ENCODE measurements around the gene COL16A1. TPM values are rescaled to one million over a fixed set of nuclear protein-coding genes. Genes with fewer than 3 reads are reported as not detected.

The COL16A1 gene
- total RNA-seq, 1 donor from 2014 or later = 0.67 TPM

DNA sequence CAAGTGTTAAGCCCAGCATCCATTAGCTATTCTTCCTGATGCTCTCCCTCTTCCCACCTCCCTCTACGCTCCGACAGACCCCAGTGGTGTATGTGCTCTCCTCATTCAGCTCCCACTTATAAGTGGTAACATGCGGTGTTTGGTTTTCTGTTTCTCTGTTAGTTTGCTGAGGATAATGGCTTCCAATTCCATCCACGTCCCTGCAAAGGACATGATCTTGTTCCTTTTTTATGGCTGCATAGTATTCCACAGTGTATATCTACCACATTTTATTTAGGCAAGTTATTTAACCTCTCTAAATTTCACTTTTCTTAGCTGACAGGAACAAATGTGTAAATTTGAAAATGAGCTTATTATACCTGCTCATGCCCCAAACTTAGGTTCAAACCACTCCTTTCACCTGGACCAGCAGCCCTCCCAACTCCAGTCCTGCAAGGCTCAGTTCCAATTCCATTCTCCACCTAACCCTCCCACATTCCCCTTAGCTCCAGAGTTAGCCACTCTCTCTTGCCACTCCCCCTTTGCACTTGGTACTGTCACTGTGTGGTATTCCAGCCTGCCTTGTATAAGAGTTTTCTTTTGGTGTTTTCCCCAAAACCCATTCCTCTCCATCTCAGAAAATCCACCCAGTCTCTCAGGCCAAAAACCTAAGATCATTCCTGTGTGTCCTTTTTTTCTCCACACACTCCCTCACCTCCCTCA, 57.4 kb downstream of the COL16A1 start:
- no peak overlapping the region for H3K27ac Mint-ChIP-seq

DNA sequence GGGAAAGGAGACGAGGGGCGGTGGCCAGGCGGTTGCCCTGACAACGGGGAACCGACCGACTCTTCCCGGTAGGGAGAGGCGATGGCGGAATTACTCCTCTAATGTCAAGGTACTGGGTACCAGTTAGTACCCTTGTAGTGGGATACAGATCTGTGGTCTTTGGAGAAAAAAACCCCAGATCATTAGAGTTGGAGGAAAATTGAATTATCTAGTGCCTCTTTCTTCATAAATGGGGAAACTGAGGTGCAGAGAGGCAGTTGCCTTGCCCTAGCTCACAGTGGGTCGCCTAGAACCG, 58.6 kb downstream of the COL16A1 start:
- Mint-ChIP-seq H3K4me3 (ENCODE audit: low read depth) (peak overlapping the region; percentile 94), H3K36me3 (ENCODE audit: insufficient read depth) (no peaks in the 10 kb centered on the region), H3K27ac (peak overlapping the region; percentile 100), H3K9me3 (ENCODE audit: low read depth) (no peaks in the 10 kb centered on the region), H3K4me1 (ENCODE audit: low read depth) (peaks cover 18% of the 10 kb centered on the region), H3K27me3 (no peaks in the 10 kb centered on the region)
- TF ChIP-seq, protein P1, sequence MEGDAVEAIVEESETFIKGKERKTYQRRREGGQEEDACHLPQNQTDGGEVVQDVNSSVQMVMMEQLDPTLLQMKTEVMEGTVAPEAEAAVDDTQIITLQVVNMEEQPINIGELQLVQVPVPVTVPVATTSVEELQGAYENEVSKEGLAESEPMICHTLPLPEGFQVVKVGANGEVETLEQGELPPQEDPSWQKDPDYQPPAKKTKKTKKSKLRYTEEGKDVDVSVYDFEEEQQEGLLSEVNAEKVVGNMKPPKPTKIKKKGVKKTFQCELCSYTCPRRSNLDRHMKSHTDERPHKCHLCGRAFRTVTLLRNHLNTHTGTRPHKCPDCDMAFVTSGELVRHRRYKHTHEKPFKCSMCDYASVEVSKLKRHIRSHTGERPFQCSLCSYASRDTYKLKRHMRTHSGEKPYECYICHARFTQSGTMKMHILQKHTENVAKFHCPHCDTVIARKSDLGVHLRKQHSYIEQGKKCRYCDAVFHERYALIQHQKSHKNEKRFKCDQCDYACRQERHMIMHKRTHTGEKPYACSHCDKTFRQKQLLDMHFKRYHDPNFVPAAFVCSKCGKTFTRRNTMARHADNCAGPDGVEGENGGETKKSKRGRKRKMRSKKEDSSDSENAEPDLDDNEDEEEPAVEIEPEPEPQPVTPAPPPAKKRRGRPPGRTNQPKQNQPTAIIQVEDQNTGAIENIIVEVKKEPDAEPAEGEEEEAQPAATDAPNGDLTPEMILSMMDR (IDR thresholded peaks at IDR 0.05; ENCODE audit: unreplicated experiment) = no peak
- DNase-seq (ENCODE audit: low spot score, unreplicated experiment) = no peak

More for the DNA sequence above, 57.4 kb downstream of the COL16A1 start:
- Mint-ChIP-seq H3K4me3 (ENCODE audit: low read depth) (peak overlapping the region; percentile 94), H3K4me1 (ENCODE audit: low read depth) (peaks cover 23% of the 10 kb centered on the region), H3K27me3 (no peaks in the 10 kb centered on the region), H3K36me3 (ENCODE audit: insufficient read depth) (no peaks in the 10 kb centered on the region), H3K9me3 (ENCODE audit: low read depth) (no peaks in the 10 kb centered on the region)
- DNase-seq (ENCODE audit: low spot score, unreplicated experiment) = no peak
- TF ChIP-seq, protein P1 (IDR thresholded peaks at IDR 0.05; ENCODE audit: unreplicated experiment) = no peak

DNA sequence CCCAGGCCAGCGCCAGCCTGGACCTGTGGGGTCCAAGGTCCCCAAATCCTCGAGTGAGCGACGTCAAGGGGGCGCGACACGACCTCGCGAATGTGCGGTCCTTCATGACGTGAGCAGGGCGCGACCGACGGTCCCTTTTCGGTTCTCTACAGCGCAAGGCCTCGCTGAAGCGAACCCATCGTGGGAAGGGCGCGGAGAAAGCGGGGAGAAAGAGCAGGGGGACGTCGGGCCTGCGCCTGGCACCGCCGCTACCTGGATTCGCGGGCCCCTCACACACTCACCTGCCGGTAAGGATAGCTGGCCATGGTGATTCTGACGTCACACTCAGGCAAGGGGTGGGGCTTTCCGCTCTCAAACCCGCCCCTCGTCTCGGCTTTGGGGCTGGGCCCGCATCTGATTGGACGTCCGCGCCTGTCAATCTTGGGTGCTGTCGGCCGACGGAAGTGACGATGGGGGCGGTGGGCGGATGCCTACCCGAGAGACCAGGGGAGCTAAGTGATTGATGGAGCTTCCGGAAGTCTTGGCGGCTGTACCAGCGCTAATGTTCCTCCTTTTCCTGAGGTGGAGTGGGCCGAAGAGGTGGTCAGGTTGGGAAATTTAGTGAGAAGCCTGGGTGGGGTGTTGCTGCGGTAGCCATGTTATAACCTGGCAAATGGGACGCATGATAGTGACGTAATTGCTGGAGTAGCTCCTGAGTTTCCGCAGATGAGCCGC, 59.1 kb downstream of the COL16A1 start, which contains the start of gene PEF1:
Gene PEF1, minus strand, starts transcription at position 317 of the 714 bp plus-strand sequence. Its CDS starts 12 bp downstream, at position 305.
- Mint-ChIP-seq H3K27ac (peak within 1 kb of the TSS; percentile 100), H3K36me3 (ENCODE audit: insufficient read depth) (no peaks in the 10 kb centered on the region), H3K27me3 (no peaks in the 10 kb centered on the region), H3K4me3 (ENCODE audit: low read depth) (peak within 1 kb of the TSS; percentile 94), H3K9me3 (ENCODE audit: low read depth) (no peaks in the 10 kb centered on the region), H3K4me1 (ENCODE audit: low read depth) (peaks cover 18% of the 10 kb centered on the region)
- peak; percentile 100 for DNase-seq (ENCODE audit: low spot score, unreplicated experiment)
- TF ChIP-seq, protein P1 (IDR thresholded peaks at IDR 0.05; ENCODE audit: unreplicated experiment) = no peak

DNA sequence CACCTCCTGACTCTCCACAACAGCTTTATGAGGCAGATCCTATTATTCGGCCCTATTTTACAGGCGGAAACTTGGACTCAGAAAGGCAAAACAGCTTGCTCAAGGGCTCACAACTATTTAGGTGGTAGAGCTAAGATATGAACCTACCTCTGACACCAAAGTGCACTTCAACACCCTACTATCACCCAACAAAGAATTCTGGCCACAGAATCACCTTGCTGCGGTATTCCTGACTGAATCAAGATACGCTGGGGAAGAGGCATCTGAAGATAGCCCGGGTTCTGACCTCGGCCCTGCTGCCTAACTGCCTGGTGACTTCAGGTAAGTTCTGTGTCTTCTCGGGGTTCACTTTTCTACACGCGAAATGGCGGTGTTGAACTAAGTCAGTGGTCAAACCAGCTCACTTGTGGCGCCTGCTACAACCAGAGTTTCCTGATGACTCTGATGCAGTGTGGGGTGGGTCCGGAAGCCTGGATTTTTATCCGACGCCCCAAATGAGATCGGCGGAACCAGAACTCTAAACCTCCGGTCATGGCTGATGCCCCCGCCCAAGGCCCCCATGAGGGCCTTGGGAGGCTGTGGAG, 59.7 kb downstream of the COL16A1 start:
- DNase-seq (ENCODE audit: low spot score, unreplicated experiment) = no peak
- Mint-ChIP-seq H3K27me3 (no peaks in the 10 kb centered on the region), H3K27ac (peak overlapping the region; percentile 100), H3K4me1 (ENCODE audit: low read depth) (peaks cover 18% of the 10 kb centered on the region), H3K36me3 (ENCODE audit: insufficient read depth) (no peaks in the 10 kb centered on the region), H3K4me3 (ENCODE audit: low read depth) (peak overlapping the region; percentile 94), H3K9me3 (ENCODE audit: low read depth) (no peaks in the 10 kb centered on the region)
- TF ChIP-seq, protein P1 (IDR thresholded peaks at IDR 0.05; ENCODE audit: unreplicated experiment) = no peak

DNA sequence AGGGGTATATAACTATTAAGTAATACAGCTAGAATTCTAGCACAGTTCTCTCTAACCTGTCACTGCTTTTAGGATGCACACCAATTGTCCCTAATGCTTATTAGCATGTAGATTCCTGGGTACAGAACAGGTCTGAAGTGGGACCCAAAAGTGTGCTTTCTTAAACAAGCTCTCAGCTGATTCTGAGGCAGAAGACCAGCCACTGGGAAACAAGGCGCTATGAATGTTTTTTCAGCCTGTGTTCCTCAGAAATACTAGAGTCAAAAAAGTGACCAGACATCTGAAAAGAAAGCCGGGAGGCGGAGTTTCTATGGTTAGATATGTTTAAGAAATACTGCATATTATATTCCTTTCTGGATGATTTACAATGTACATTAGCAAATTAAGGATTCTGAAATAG, 60.9 kb downstream of the COL16A1 start:
- Mint-ChIP-seq H3K4me1 (ENCODE audit: low read depth) (peaks cover 16% of the 10 kb centered on the region), H3K27ac (no peak overlapping the region), H3K4me3 (ENCODE audit: low read depth) (no peak overlapping the region), H3K27me3 (no peaks in the 10 kb centered on the region), H3K36me3 (ENCODE audit: insufficient read depth) (no peaks in the 10 kb centered on the region), H3K9me3 (ENCODE audit: low read depth) (no peaks in the 10 kb centered on the region)
- DNase-seq (ENCODE audit: low spot score, unreplicated experiment) = no peak
- TF ChIP-seq, protein P1 (IDR thresholded peaks at IDR 0.05; ENCODE audit: unreplicated experiment) = no peak
